Trophoblast cell (in vitro differentiated cells and primary cell): ENCODE results near the gene ASIC2.

ENCODE experiments used
- DNase-seq, 2 donors: peaks; one replicate each; pipeline ENCODE4 v3.0.0-alpha.2; 2016
- H2AFZ ChIP-seq: 2 replicates; pipeline ENCODE4 v1.6.1; 2013; ENCODE audit warnings: low read length, moderate library complexity, mild to moderate bottlenecking; ENCODE audit not compliant: insufficient read depth, poor library complexity
- H2AK5ac ChIP-seq: 2 replicates; pipeline ENCODE4 v1.6.1; 2013; ENCODE audit warnings: mild to moderate bottlenecking, low read length
- H2BK120ac ChIP-seq: 2 replicates; pipeline ENCODE4 v1.6.1; 2013; ENCODE audit warnings: low read length, mild to moderate bottlenecking, moderate library complexity; ENCODE audit not compliant: insufficient read depth, poor library complexity
- H2BK12ac ChIP-seq: 2 replicates; pipeline ENCODE4 v1.6.1; 2013; ENCODE audit warnings: mild to moderate bottlenecking, low read length, moderate library complexity
- H2BK5ac ChIP-seq: 2 replicates; pipeline ENCODE4 v1.6.1; 2013; ENCODE audit warnings: low read length, low read depth, moderate library complexity, mild to moderate bottlenecking; ENCODE audit not compliant: poor library complexity
- H3K14ac ChIP-seq: 2 replicates; pipeline ENCODE4 v1.6.1; 2013; ENCODE audit warnings: mild to moderate bottlenecking, low read length
- H3K18ac ChIP-seq: 2 replicates; pipeline ENCODE4 v1.6.1; 2013; ENCODE audit warnings: mild to moderate bottlenecking, low read length
- H3K23ac ChIP-seq: 2 replicates; pipeline ENCODE4 v1.6.1; 2013; ENCODE audit warnings: low read length
- H3K27ac ChIP-seq: 2 replicates; pipeline ENCODE4 v1.5.1; 2013; ENCODE audit warnings: low read depth, mild to moderate bottlenecking, inconsistent platforms, low read length, moderate library complexity
- H3K27me3 ChIP-seq: 2 replicates; pipeline ENCODE4 v1.6.1; 2013; ENCODE audit warnings: inconsistent platforms, mild to moderate bottlenecking, low read length, moderate library complexity; ENCODE audit not compliant: insufficient read depth
- H3K36me3 ChIP-seq, 2 experiments: 1 replicate in 1 of 2; 2 replicates in 1 of 2; pipeline ENCODE4 v1.6.1; 2013; ENCODE audit warnings: low read length in 2 of 2, mild to moderate bottlenecking in 2 of 2, moderate library complexity in 1 of 2; ENCODE audit not compliant: insufficient read depth in 2 of 2, control insufficient read depth in 1 of 2
- H3K4ac ChIP-seq: 2 replicates; pipeline ENCODE4 v1.6.1; 2013; ENCODE audit warnings: low read depth, mild to moderate bottlenecking, low read length, moderate library complexity
- H3K4me1 ChIP-seq, 2 experiments: 1 replicate in 1 of 2; 2 replicates in 1 of 2; pipeline ENCODE4 v1.6.1; 2013; ENCODE audit warnings: low read length in 2 of 2, mild to moderate bottlenecking in 2 of 2, moderate library complexity in 1 of 2; ENCODE audit not compliant: insufficient read depth in 2 of 2, control insufficient read depth in 1 of 2
- H3K4me2 ChIP-seq: 2 replicates; pipeline ENCODE4 v1.6.1; 2013; ENCODE audit warnings: inconsistent platforms, mild to moderate bottlenecking, low read length, moderate library complexity
- H3K4me3 ChIP-seq: 2 replicates; pipeline ENCODE4 v1.5.1; 2013; ENCODE audit warnings: mild to moderate bottlenecking, low read depth, low read length, inconsistent platforms
- H3K79me1 ChIP-seq: one replicate; pipeline ENCODE4 v1.6.1; 2013; ENCODE audit warnings: low read length
- H3K79me2 ChIP-seq: 2 replicates; pipeline ENCODE4 v1.6.1; 2013; ENCODE audit warnings: low read length, mild to moderate bottlenecking; ENCODE audit not compliant: control insufficient read depth, insufficient read depth, poor library complexity
- H3K9ac ChIP-seq: 2 replicates; pipeline ENCODE4 v1.6.1; 2013; ENCODE audit warnings: mild to moderate bottlenecking, low read length
- H3K9me3 ChIP-seq: 2 replicates; pipeline ENCODE4 v1.6.1; 2013; ENCODE audit warnings: low read depth, mild to moderate bottlenecking, control low read depth, inconsistent platforms, low read length; ENCODE audit not compliant: insufficient read depth
- H4K12ac ChIP-seq: 2 replicates; pipeline ENCODE4 v1.6.1; 2013; ENCODE audit warnings: low read depth, mild to moderate bottlenecking, low read length, moderate library complexity
- H4K8ac ChIP-seq: 2 replicates; pipeline ENCODE4 v1.6.1; 2013; ENCODE audit warnings: low read depth, mild to moderate bottlenecking, low read length, moderate library complexity
- H4K91ac ChIP-seq: one replicate; pipeline ENCODE4 v1.6.1; 2013; ENCODE audit warnings: low read depth, mild to moderate bottlenecking, low read length, moderate library complexity
- WGBS: extraction: QIAGEN DNeasy Blood & Tissue Kit; methylation state at CpG from one replicate; pipeline ENCODE4 v1.1.7; 2013; ENCODE audit warnings: missing lambda C conversion rate; ENCODE audit not compliant: insufficient read length, insufficient coverage; ENCODE audit errors: extremely low coverage; 5-methylcytosine and 5-hydroxymethylcytosine counted together

Gene ASIC2

DNA sequence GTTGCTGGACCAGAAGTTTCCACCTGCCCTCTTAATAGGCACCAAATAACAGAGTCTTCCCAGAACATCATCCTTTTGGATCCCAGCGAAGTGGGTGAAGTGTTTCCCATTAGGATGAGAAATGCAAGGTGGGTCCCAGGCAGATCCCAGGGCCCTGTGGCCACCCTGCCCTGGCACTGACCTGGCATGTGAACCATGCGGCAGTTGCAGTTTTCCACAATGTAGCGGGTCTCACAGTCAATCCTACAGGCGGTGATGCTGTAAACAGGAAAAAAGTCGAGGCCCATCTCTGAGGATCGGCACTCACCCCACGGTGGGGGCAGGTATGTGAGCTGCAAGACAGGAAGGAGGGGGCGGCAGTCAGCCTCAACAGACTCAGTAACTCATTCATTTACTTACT, 265.0 kb downstream of the ASIC2 start:
- no peak overlapping the region for H2BK12ac ChIP-seq
- DNase-seq = no peak
- H2BK120ac ChIP-seq = no peak overlapping the region
- no peak overlapping the region for H3K4me2 ChIP-seq
- H2AK5ac ChIP-seq = no peak overlapping the region
- no peaks in the 10 kb centered on the region for H3K9me3 ChIP-seq
- H3K79me1 ChIP-seq = no peaks in the 10 kb centered on the region
- no peak overlapping the region for H3K18ac ChIP-seq
- no peak overlapping the region for H3K9ac ChIP-seq
- no peak overlapping the region for H3K4ac ChIP-seq
- H3K14ac ChIP-seq = no peak overlapping the region
- H3K36me3 ChIP-seq = no peaks in the 10 kb centered on the region
- H4K91ac ChIP-seq = no peak overlapping the region
- H4K12ac ChIP-seq = no peak overlapping the region
- no peaks in the 10 kb centered on the region for H3K4me1 ChIP-seq
- no peaks in the 10 kb centered on the region for H3K27me3 ChIP-seq
- H2BK5ac ChIP-seq = no peak overlapping the region
- no peaks in the 10 kb centered on the region for H3K79me2 ChIP-seq
- H2AFZ ChIP-seq = no peak overlapping the region
- H3K27ac ChIP-seq = no peak overlapping the region
- no CpG with 5 or more reads among the region's 8 CpGs for WGBS
- no peak overlapping the region for H3K23ac ChIP-seq
- no peak overlapping the region for H3K4me3 ChIP-seq
- H4K8ac ChIP-seq = no peak overlapping the region

- Histone ChIP-seq H2BK120ac (no peak overlapping the region), H3K27ac (no peak overlapping the region), H3K14ac (no peak overlapping the region), H3K9ac (no peak overlapping the region), H2AK5ac (no peak overlapping the region), H4K91ac (no peak overlapping the region), H3K18ac (no peak overlapping the region), H3K4me2 (no peak overlapping the region), H3K27me3 (no peaks in the 10 kb centered on the region), H3K36me3 (no peaks in the 10 kb centered on the region), H2BK12ac (no peak overlapping the region), H3K79me2 (no peaks in the 10 kb centered on the region), H3K23ac (no peak overlapping the region), H4K12ac (no peak overlapping the region), H2BK5ac (no peak overlapping the region), H3K9me3 (no peaks in the 10 kb centered on the region), H2AFZ (no peak overlapping the region), H3K4ac (no peak overlapping the region), H3K79me1 (no peaks in the 10 kb centered on the region), H3K4me1 (no peaks in the 10 kb centered on the region), H3K4me3 (no peak overlapping the region), H4K8ac (no peak overlapping the region)
- no CpG with 5 or more reads among the region's 3 CpGs for WGBS
- no peak for DNase-seq
Observed at GRCh38 chr17:33024688-33025486, 268.2 kb downstream of the ASIC2 start.

DNA sequence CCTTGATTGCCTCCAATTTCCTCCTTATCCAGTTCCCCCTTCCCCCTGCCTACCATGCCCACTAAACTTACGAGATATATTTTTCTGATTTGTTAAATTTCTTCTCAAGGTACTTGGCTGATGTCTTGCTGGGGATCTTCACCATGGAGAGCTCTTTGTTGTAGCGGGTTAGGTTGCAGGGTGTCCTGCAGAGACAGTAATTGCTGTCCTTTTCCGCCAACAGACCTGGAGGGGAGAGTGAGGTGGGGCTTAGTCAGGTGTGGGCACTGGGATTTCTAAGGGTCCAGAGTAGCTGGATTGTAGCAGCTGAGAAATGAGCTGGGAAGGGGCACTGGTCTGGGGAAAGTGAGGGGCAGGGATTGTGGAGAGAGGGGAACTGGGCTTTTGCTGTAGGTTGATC, 269.3 kb downstream of the ASIC2 start:
- no peak overlapping the region for H4K8ac ChIP-seq
- H3K4ac ChIP-seq = no peak overlapping the region
- H2AK5ac ChIP-seq = no peak overlapping the region
- no peak overlapping the region for H4K91ac ChIP-seq
- no peak overlapping the region for H3K18ac ChIP-seq
- H2BK12ac ChIP-seq = no peak overlapping the region
- no peak overlapping the region for H3K9ac ChIP-seq
- H3K79me2 ChIP-seq = no peaks in the 10 kb centered on the region
- H3K14ac ChIP-seq = no peak overlapping the region
- no peaks in the 10 kb centered on the region for H3K36me3 ChIP-seq
- DNase-seq = no peak
- H2BK120ac ChIP-seq = no peak overlapping the region
- H3K23ac ChIP-seq = no peak overlapping the region
- H3K27ac ChIP-seq = no peak overlapping the region
- H4K12ac ChIP-seq = no peak overlapping the region
- H2AFZ ChIP-seq = no peak overlapping the region
- no peak overlapping the region for H2BK5ac ChIP-seq
- H3K4me3 ChIP-seq = no peak overlapping the region
- no peaks in the 10 kb centered on the region for H3K79me1 ChIP-seq
- no peaks in the 10 kb centered on the region for H3K27me3 ChIP-seq
- no peaks in the 10 kb centered on the region for H3K4me1 ChIP-seq
- no peak overlapping the region for H3K4me2 ChIP-seq
- no peaks in the 10 kb centered on the region for H3K9me3 ChIP-seq
- no CpG with 5 or more reads among the region's 3 CpGs for WGBS

DNA sequence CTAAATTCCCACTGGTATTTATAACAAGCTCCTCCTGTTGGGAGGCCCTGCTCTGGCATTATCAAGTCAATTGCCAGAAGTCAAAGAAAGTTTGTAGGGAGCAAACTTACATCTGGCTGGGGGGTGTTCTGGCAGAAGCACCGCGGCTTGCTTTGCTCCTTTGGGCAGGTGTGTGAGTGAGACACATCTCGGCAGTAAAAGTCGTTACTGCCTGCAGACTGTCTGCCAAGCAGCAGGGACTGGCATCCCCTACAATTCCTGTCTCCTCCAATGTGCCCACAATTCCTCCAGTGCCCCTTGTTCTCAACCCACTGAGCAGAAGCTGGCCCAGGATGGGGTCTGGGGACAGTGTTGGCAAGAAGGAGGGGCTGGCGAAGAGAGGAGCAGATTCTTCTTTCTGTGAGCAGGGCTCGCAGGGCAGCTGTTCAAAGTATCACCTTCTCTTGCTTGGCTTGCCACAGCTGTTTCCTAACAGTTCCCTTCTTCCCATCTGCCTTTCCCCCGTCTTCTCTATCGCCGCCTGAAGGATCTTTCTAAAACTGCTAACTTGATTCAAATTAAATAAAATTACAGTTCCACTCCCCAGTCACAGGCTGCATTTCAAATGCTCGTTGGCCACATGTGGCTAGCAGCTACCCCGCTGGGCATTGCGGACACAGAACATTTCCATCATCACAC, 271.2 kb downstream of the ASIC2 start:
- no peak for DNase-seq
- H3K36me3 ChIP-seq = no peaks in the 10 kb centered on the region
- no peak overlapping the region for H3K27ac ChIP-seq
- H2BK12ac ChIP-seq = no peak overlapping the region
- H3K4ac ChIP-seq = no peak overlapping the region
- no CpG with 5 or more reads among the region's 12 CpGs for WGBS
- no peaks in the 10 kb centered on the region for H3K4me1 ChIP-seq
- H2BK5ac ChIP-seq = no peak overlapping the region
- H2AK5ac ChIP-seq = no peak overlapping the region
- no peak overlapping the region for H3K4me3 ChIP-seq
- no peak overlapping the region for H3K18ac ChIP-seq
- H3K27me3 ChIP-seq = no peaks in the 10 kb centered on the region
- H2BK120ac ChIP-seq = no peak overlapping the region
- H3K9me3 ChIP-seq = no peaks in the 10 kb centered on the region
- H3K23ac ChIP-seq = no peak overlapping the region
- H3K14ac ChIP-seq = no peak overlapping the region
- H4K91ac ChIP-seq = no peak overlapping the region
- H2AFZ ChIP-seq = no peak overlapping the region
- no peak overlapping the region for H3K9ac ChIP-seq
- no peak overlapping the region for H4K12ac ChIP-seq
- no peak overlapping the region for H4K8ac ChIP-seq
- H3K79me2 ChIP-seq = no peaks in the 10 kb centered on the region
- no peaks in the 10 kb centered on the region for H3K79me1 ChIP-seq
- no peak overlapping the region for H3K4me2 ChIP-seq
